Measurements from ENCODE around the gene SPPL3.

SPPL3 gene

DNA sequence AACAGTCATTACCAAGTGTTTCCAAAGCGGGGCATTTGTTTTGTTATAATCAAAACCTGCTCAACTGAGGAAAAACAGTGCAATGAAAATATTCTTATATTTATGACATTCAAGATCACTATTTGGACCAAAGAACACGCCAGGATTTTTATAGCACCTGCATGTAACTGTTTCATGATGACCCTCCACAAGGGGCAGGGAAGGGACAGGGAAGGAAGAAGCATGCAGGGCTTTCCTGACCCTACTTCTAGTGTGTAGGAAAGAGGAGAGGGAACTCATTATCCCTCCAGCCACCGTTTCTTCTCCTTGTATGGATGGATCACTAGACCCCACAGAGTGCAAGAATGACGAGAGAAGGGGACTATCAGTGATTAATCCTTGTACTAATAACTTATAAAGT is 49.4 kb downstream of the SPPL3 start:
- H3K4me3 ChIP-seq (replicated peaks; ENCODE audit: low read depth, low read length), result no peak overlapping the region
- no peak for TF ChIP-seq CTCF (IDR thresholded peaks at IDR 0.05; ENCODE audit: low read length, missing control alignments)
- no peak for DNase-seq (ENCODE audit: low read depth)

DNA sequence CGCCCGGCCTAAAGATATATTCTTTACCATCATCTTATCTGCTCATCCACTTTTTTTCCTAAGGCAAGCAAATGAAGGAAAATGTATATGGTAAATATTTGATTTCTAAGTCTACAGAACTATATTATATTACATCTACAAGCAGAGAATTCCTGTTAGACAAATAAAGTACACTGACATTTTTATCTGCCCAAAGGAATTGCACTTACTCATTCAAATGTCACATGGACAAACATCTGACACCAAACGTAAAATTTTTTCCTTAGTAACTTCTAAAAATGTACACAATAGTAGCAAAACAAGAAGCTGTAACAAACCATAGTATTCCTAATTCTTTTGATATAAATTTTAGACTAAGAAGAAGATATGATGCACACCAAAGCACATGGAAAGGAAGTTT is 51.0 kb downstream of the SPPL3 start:
- DNase-seq (ENCODE audit: low read depth), result peak; percentile 53
- no peak for TF ChIP-seq CTCF (IDR thresholded peaks at IDR 0.05; ENCODE audit: low read length, missing control alignments)
- no peak overlapping the region for H3K4me3 ChIP-seq (replicated peaks; ENCODE audit: low read depth, low read length)

GRCh38 chr12:120851944-120852343 is 52.2 kb downstream of the SPPL3 start:
- no peak for TF ChIP-seq CTCF (IDR thresholded peaks at IDR 0.05; ENCODE audit: low read length, missing control alignments)
- no peak overlapping the region for H3K4me3 ChIP-seq (replicated peaks; ENCODE audit: low read depth, low read length)
- DNase-seq (ENCODE audit: low read depth), result no peak

GRCh38 chr12:120851444-120851843 is 52.7 kb downstream of the SPPL3 start:
- no peak for DNase-seq (ENCODE audit: low read depth)
- no peak overlapping the region for H3K4me3 ChIP-seq (replicated peaks; ENCODE audit: low read depth, low read length)
- no peak for TF ChIP-seq CTCF (IDR thresholded peaks at IDR 0.05; ENCODE audit: low read length, missing control alignments)

DNA sequence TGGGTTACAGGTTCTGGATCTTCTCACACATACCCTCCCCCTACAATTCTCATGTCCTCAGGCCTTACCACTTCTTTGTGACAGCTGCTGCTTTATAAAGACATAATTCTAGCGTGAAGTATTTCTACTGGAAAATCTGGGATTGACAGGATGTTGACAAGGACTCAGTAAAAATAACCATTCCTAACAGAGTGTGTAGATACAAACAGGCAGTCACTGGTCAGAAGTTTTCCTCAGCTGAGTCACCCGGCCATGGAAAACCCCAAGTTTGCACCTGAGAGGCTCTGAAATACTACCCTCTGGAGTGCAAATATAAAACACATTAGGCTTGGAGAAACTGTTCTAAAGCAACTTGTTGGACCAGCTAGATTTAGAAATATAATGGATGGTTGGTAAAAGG is 54.4 kb downstream of the SPPL3 start:
- TF ChIP-seq CTCF (IDR thresholded peaks at IDR 0.05; ENCODE audit: low read length, missing control alignments), result no peak
- no peak overlapping the region for H3K4me3 ChIP-seq (replicated peaks; ENCODE audit: low read depth, low read length)
- peak; percentile 42 for DNase-seq (ENCODE audit: low read depth)

GRCh38 chr12:120847814-120848213 is 56.3 kb downstream of the SPPL3 start:
- H3K4me3 ChIP-seq (replicated peaks; ENCODE audit: low read depth, low read length), result no peak overlapping the region
- DNase-seq (ENCODE audit: low read depth), result no peak
- TF ChIP-seq CTCF (IDR thresholded peaks at IDR 0.05; ENCODE audit: low read length, missing control alignments), result no peak

- no peak for DNase-seq (ENCODE audit: low read depth)
- H3K4me3 ChIP-seq (replicated peaks; ENCODE audit: low read depth, low read length), result no peak overlapping the region
- no peak for TF ChIP-seq CTCF (IDR thresholded peaks at IDR 0.05; ENCODE audit: low read length, missing control alignments)
These were observed 56.8 kb downstream of the SPPL3 start for GRCh38 chr12:120847392-120847791.

Data from fibroblast of pulmonary artery (primary cell).